ENCODE measurements around the gene MYBPHL.

DNA sequence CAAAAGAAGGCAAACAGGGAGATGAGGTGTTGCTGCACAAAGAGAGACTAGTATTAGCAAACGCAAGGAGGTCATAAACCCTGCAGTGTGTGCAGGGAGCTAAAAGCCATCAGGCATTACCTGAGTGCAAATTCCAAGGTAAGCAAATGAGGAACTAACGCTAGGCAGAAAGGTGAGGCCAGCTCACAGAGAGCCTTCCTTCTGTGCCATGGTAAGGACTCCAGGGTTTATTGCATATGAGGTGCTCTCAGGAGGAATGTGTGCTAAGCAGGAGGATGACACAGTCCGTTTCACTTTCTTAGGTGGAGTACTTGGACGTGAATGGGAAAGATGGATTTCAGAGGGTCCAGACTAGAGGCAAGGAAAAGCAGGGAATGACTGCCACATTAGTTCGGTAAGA, 44.6 kb upstream of the MYBPHL start:
- TF ChIP-seq EZH2 (IDR thresholded peaks at IDR 0.05; ENCODE audit: insufficient read depth, poor library complexity, severe bottlenecking) (no peak), EZH2phosphoT487 (IDR thresholded peaks at IDR 0.05; ENCODE audit: insufficient read depth, low read depth) (no peak)

Measured in GM23248 (cell line).